WTC11 (cell line): ENCODE results near the gene CLTB. TPM values are rescaled to one million over a fixed set of nuclear protein-coding genes. Genes with fewer than 3 reads are reported as not detected.

Source experiments
- ATAC-seq: fragments of 200-7000 bp; cut with Tn5 transposase; 2 replicates; pipeline ENCODE4 v1.10.0; 2021; ENCODE audit warnings: mild to moderate bottlenecking, moderate library complexity
- CTCF ChIA-PET: fragments of 300-600 bp; sonication (Branson Sonifier 250); formaldehyde crosslinking; loops from one replicate; lab custom pipeline; 2021; ENCODE audit warnings: antibody characterized with exemption; lab: Charles Lee
- POLR2A ChIA-PET: fragments of 350-600 bp; sonication (Branson Sonifier 250); formaldehyde crosslinking; loops from one replicate; lab custom pipeline; 2021; ENCODE audit warnings: antibody characterized with exemption; lab: Charles Lee
- DNase-seq: peaks from one replicate; pipeline ENCODE4 v3.0.0; 2021; ENCODE audit warnings: low spot score
- H3K27ac Mint-ChIP-seq: 2 replicates; pipeline ENCODE4 v1.8.0; 2021; ENCODE audit warnings: mixed read lengths
- H3K27me3 Mint-ChIP-seq: 2 replicates; pipeline ENCODE4 v1.8.0; 2021; ENCODE audit warnings: low read depth, mild to moderate bottlenecking, moderate library complexity, mixed read lengths
- H3K36me3 Mint-ChIP-seq: 2 replicates; pipeline ENCODE4 v1.8.0; 2021; ENCODE audit warnings: mixed read lengths
- H3K4me1 Mint-ChIP-seq: 2 replicates; pipeline ENCODE4 v1.8.0; 2022; ENCODE audit warnings: mixed read lengths
- H3K4me3 Mint-ChIP-seq: 2 replicates; pipeline ENCODE4 v1.8.0; 2021; ENCODE audit warnings: mild to moderate bottlenecking, moderate library complexity, mixed read lengths
- H3K9me3 Mint-ChIP-seq: 2 replicates; pipeline ENCODE4 v1.8.0; 2021; ENCODE audit warnings: mixed read lengths
- CREB1 ChIP-seq: sonication (generic); formaldehyde crosslinking; IDR thresholded peaks from 2 replicates; pipeline ENCODE4 v1.8.0; 2023; ENCODE audit warnings: mild to moderate bottlenecking, missing genetic modification reagents
- E2F5 ChIP-seq: sonication (generic); formaldehyde crosslinking; IDR thresholded peaks from 2 replicates; pipeline ENCODE4 v1.8.1; 2022; ENCODE audit warnings: mild to moderate bottlenecking, moderate library complexity, missing genetic modification reagents
- FOXJ3 ChIP-seq: sonication (generic); formaldehyde crosslinking; IDR thresholded peaks from 2 replicates; pipeline ENCODE4 v1.9.0; 2021; ENCODE audit warnings: missing genetic modification reagents, mild to moderate bottlenecking, borderline replicate concordance
- FOXK1 ChIP-seq: sonication (generic); formaldehyde crosslinking; IDR thresholded peaks from 2 replicates; pipeline ENCODE4 v1.8.0; 2022; ENCODE audit warnings: mild to moderate bottlenecking, moderate library complexity, missing genetic modification reagents
- GABPB1 ChIP-seq: sonication (generic); formaldehyde crosslinking; IDR thresholded peaks from 2 replicates; pipeline ENCODE4 v1.8.1; 2023; ENCODE audit warnings: mild to moderate bottlenecking, missing genetic modification reagents
- JUN ChIP-seq: sonication (generic); formaldehyde crosslinking; IDR thresholded peaks from 2 replicates; pipeline ENCODE4 v1.8.0; 2023; ENCODE audit warnings: mild to moderate bottlenecking, missing genetic modification reagents
- MYBL2 ChIP-seq: sonication (generic); formaldehyde crosslinking; IDR thresholded peaks from 2 replicates; pipeline ENCODE4 v1.8.1; 2023; ENCODE audit warnings: mild to moderate bottlenecking, moderate library complexity, missing genetic modification reagents
- NFYB ChIP-seq: sonication (generic); formaldehyde crosslinking; conservative IDR thresholded peaks from 2 replicates; pipeline ENCODE4 v1.8.0; 2022; ENCODE audit warnings: low read depth, missing genetic modification reagents
- NR2C2 ChIP-seq: sonication (generic); formaldehyde crosslinking; IDR thresholded peaks from 2 replicates; pipeline ENCODE4 v1.8.0; 2022; ENCODE audit warnings: mild to moderate bottlenecking, missing genetic modification reagents
- OVOL2 ChIP-seq: fragments of 250-450 bp; sonication (Bioruptor Pico); IDR thresholded peaks from 2 replicates; pipeline ENCODE4 v1.9.0; 2021; ENCODE audit warnings: mild to moderate bottlenecking, borderline replicate concordance
- RELA ChIP-seq: sonication (generic); formaldehyde crosslinking; IDR thresholded peaks from 2 replicates; pipeline ENCODE4 v1.8.1; 2022; ENCODE audit warnings: missing genetic modification reagents, mild to moderate bottlenecking, borderline replicate concordance
- RORB ChIP-seq: fragments of 250-450 bp; sonication (Bioruptor Pico); IDR thresholded peaks from 2 replicates; pipeline ENCODE4 v1.9.0; 2021; ENCODE audit warnings: mild to moderate bottlenecking
- TP53 ChIP-seq: sonication (generic); formaldehyde crosslinking; IDR thresholded peaks from 2 replicates; pipeline ENCODE4 v1.8.1; 2023; ENCODE audit warnings: mild to moderate bottlenecking, missing genetic modification reagents
- USF2 ChIP-seq: sonication (generic); formaldehyde crosslinking; IDR thresholded peaks from 2 replicates; pipeline ENCODE4 v1.8.1; 2023; ENCODE audit warnings: mild to moderate bottlenecking, missing genetic modification reagents, moderate library complexity
- ZMAT4 ChIP-seq: fragments of 250-450 bp; sonication (Bioruptor Pico); IDR thresholded peaks from 2 replicates; pipeline ENCODE4 v1.9.0; 2021; ENCODE audit warnings: mild to moderate bottlenecking
- ZNF121 ChIP-seq: sonication (generic); formaldehyde crosslinking; IDR thresholded peaks from 2 replicates; pipeline ENCODE4 v1.8.0; 2023; ENCODE audit warnings: missing genetic modification reagents
- ZNF317 ChIP-seq: sonication (generic); formaldehyde crosslinking; IDR thresholded peaks from 2 replicates; pipeline ENCODE4 v1.8.1; 2023; ENCODE audit warnings: low read depth, mild to moderate bottlenecking, moderate library complexity, missing genetic modification reagents, borderline replicate concordance
- ZNF423 ChIP-seq: fragments of 250-450 bp; sonication (Bioruptor Pico); IDR thresholded peaks from 2 replicates; pipeline ENCODE4 v2.1.2; 2022; ENCODE audit warnings: mild to moderate bottlenecking, moderate library complexity
- total RNA-seq: library from RNA; stranded (reverse); gene quantifications from 3 replicates; pipeline ENCODE4 v1.2.3, GENCODE V29; 2021
- TF ChIP-seq, protein P1 (sequence below): sonication (generic); formaldehyde crosslinking; IDR thresholded peaks from 2 replicates; pipeline ENCODE4 v1.8.0; 2022; ENCODE audit warnings: mild to moderate bottlenecking, missing genetic modification reagents
- TF ChIP-seq, protein P2 (sequence below): sonication (generic); formaldehyde crosslinking; IDR thresholded peaks from 2 replicates; pipeline ENCODE4 v1.8.1; 2023; ENCODE audit warnings: mild to moderate bottlenecking, missing genetic modification reagents

CLTB gene
- total RNA-seq, 1 experiment from 2014 or later, result 33.8 TPM

- no peaks in the 10 kb centered on the region for H3K27me3 Mint-ChIP-seq
- TF ChIP-seq ZNF121 (CRISPR knock-in tag), result no peak
- no peak for TF ChIP-seq TP53 (CRISPR knock-in tag)
- TF ChIP-seq GABPB1 (CRISPR knock-in tag), result no peak
- TF ChIP-seq ZMAT4, result no peak
- TF ChIP-seq MYBL2 (CRISPR knock-in tag), result no peak
- no peak for TF ChIP-seq ZNF317
- no peak for TF ChIP-seq OVOL2 (CRISPR knock-in tag)
- TF ChIP-seq CREB1 (CRISPR knock-in tag), result no peak
- TF ChIP-seq USF2 (CRISPR knock-in tag), result no peak
- no peak for TF ChIP-seq RORB (CRISPR knock-in tag)
- TF ChIP-seq, protein P1, sequence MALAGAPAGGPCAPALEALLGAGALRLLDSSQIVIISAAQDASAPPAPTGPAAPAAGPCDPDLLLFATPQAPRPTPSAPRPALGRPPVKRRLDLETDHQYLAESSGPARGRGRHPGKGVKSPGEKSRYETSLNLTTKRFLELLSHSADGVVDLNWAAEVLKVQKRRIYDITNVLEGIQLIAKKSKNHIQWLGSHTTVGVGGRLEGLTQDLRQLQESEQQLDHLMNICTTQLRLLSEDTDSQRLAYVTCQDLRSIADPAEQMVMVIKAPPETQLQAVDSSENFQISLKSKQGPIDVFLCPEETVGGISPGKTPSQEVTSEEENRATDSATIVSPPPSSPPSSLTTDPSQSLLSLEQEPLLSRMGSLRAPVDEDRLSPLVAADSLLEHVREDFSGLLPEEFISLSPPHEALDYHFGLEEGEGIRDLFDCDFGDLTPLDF (CRISPR knock-in tag), result no peak
- no peak for TF ChIP-seq RELA (CRISPR knock-in tag)
- no peak for TF ChIP-seq NR2C2 (CRISPR knock-in tag)
- TF ChIP-seq, protein P2, sequence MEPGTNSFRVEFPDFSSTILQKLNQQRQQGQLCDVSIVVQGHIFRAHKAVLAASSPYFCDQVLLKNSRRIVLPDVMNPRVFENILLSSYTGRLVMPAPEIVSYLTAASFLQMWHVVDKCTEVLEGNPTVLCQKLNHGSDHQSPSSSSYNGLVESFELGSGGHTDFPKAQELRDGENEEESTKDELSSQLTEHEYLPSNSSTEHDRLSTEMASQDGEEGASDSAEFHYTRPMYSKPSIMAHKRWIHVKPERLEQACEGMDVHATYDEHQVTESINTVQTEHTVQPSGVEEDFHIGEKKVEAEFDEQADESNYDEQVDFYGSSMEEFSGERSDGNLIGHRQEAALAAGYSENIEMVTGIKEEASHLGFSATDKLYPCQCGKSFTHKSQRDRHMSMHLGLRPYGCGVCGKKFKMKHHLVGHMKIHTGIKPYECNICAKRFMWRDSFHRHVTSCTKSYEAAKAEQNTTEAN (CRISPR knock-in tag), result no peak
- no peak for TF ChIP-seq JUN (CRISPR knock-in tag)
- no peak for TF ChIP-seq ZNF423
- no peak for TF ChIP-seq FOXK1 (CRISPR knock-in tag)
- no peak overlapping the region for H3K4me3 Mint-ChIP-seq
- ATAC-seq (no peak), DNase-seq (no peak)
- 0 out of 2 replicates have a peak, but pooled peaks cover 3% of the 10 kb centered on the region for H3K9me3 Mint-ChIP-seq
- H3K27ac Mint-ChIP-seq, result no peak overlapping the region
- H3K36me3 Mint-ChIP-seq, result peaks cover 3% of the 10 kb centered on the region
- no peaks in the 10 kb centered on the region for H3K4me1 Mint-ChIP-seq
- ChIA-PET CTCF (interaction anchor here (1.0 to 1.1 kb wide), 2 partner anchors 14 to 89 kb away, joined by 3 read pairs; no protein-coding TSS in a partner anchor), POLR2A (interaction anchor here (1.0 kb wide), 1 partner anchor 13 kb away, joined by 4 read pairs; the partner anchor contains the start of gene FAF2)
These were observed 45.0 kb upstream of the CLTB start for GRCh38 chr5:176461349-176461748.

DNA sequence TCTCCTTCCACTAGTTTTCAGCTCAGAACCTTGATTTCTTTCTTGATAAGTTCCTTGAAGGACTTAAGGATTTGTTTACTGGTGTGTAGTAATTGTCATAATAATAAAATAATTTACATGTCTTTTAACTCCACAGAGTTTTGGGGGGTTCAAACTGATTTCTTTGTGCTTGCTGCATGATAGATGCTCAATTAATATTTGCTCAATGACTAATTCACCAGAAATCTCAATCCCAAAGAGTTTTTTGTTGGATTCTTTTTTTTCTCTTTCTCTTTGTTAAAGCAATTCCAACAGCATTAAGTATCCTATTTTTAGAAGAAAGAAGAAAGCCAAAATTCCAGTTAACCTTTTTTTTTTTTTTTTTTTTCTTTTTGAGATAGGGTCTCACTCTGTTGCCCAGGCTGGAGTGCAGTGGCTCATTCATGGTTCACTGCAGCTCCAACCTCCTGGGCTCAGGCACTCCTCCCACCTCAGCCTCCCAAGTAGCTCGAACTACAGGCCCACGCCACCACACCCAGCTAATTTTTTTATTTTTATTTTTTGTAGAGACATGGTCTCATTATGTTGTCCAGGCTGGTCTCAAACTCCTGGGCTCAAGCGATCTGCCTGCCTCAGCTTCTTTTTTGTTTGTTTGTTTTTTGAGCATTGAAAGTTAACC lies 42.7 kb upstream of the CLTB start:
- ChIA-PET CTCF (interaction anchor here (1.8 kb wide), 1 partner anchor 11 kb away, joined by 8 read pairs; the partner anchor contains the start of gene FAF2), POLR2A (no interaction called here)
- no peak for TF ChIP-seq FOXJ3 (CRISPR knock-in tag)
- TF ChIP-seq ZNF317, result no peak
- TF ChIP-seq NFYB (CRISPR knock-in tag), result no peak
- no peak for TF ChIP-seq E2F5 (CRISPR knock-in tag)
- H3K4me3 Mint-ChIP-seq, result no peak overlapping the region
- H3K36me3 Mint-ChIP-seq, result peaks cover 6% of the 10 kb centered on the region
- ATAC-seq, result no peak
- 0 out of 2 replicates have a peak, but pooled peaks cover 3% of the 10 kb centered on the region for H3K9me3 Mint-ChIP-seq
- no peaks in the 10 kb centered on the region for H3K4me1 Mint-ChIP-seq
- no peaks in the 10 kb centered on the region for H3K27me3 Mint-ChIP-seq
- no peak overlapping the region; the same call in 1 of the 2 replicates for H3K27ac Mint-ChIP-seq
- no peak for DNase-seq
